ENCODE results near the gene ZNF232.
A peak's percentile ranks its signal among the peaks of the same experiment; 100 is the strongest.
"Not testable (repeated sequence)": the region's sequence is repeated elsewhere in the genome, so short reads cannot be mapped to it uniquely, and the experiment has no call there.

Gene ZNF232

DNA sequence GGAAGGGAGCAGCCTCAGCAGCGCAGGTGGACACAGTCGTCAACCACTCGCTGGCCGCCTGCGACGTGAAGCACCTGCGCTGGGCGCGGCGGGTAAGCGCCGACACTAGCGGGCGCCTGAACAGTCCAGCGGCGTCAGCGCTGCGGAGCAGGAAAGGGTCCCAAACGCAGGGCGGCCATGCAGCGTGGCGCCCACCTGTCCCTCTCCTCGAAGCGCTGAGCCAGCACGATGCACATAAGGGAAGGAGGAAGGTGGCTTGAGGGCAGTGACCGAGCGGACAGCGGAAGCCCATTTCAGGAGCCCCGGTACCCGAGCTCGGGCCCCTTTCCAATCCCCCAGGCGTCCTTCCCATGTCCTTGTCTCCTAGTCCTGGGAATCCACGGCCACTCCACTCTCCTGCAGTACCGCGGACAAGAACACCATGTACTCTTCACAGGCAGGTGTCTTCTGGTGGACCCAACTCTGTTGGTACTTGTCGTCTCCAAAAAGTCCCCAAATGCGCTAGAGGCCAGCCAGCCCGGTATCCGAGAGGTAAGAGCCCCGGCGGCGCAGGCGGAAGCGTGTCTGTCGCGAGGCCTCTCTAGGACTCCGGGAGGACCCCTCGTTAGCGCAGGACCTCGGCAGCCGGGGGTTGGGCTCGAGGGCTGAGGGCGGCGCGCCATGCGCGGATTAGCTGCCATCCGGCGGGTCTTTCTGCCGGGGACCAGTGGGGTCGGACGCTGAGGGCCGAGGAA is 14.4 kb downstream of the ZNF232 start:
- DNase-seq (ENCODE audit: low read depth, low spot score), result peak; percentile 83

DNA sequence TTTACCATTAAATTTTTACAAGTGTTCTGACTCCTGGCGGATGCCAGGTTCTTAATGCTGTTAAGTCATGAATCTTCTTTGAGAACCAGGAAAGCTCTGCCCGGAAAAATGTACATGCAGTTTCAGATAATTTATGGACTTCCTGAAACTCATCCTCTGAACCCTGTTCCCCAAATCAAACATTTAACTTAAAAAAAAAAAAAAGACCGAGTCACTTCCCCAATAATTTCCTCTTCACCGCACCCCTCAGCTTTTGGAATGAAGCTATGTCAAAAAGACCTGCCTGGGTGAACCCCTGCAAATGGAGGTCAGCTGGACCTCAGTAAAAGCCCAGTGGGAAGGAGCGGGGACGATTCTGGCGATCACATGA is 15.0 kb downstream of the ZNF232 start:
- no peak for DNase-seq (ENCODE audit: low read depth, low spot score)

DNA sequence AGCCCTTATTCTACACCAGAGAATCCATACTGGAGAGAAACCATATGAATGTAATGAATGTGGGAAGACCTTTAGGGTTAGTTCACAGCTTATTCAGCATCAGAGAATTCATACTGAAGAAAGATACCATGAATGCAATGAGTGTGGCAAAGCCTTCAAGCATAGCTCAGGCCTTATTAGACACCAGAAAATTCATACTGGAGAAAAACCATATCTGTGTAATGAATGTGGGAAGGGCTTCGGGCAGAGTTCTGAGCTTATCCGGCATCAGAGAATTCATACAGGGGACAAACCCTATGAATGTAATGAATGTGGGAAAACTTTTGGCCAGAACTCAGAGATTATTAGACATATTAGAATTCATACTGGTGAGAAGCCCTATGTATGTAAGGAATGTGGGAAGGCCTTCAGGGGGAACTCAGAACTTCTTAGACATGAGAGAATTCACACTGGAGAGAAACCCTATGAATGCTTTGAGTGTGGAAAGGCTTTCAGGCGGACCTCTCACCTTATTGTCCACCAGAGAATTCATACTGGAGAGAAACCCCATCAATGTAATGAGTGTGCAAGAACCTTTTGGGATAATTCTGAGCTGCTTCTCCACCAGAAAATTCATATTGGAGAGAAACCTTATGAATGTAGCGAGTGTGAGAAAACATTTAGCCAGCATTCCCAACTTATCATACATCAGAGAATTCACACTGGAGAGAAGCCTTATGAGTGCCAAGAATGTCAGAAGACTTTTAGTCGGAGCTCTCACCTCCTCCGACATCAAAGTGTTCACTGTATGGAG is 19.3 kb downstream of the ZNF232 start:
- DNase-seq (ENCODE audit: low read depth, low spot score), result no peak

DNA sequence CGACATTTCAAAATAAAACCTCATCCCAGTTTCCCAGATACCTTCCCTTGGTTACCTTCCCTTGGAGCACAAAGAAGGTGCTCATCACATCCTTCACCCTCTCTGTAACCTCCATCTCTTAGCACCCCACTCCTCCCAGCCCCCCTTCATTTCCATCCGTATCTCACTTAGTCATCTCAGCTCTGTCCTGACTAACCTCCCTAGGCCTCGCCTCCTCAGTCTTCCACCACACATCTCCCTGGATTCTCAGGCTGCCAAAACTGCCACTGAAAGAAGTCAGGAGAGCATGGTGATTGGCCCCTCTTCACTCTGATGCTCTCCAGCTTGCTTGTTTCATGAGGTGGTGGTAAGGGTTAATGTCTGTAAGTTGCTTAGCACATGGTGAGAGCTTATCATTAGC is 31.1 kb downstream of the ZNF232 start:
- no peak for DNase-seq (ENCODE audit: low read depth, low spot score)

DNA sequence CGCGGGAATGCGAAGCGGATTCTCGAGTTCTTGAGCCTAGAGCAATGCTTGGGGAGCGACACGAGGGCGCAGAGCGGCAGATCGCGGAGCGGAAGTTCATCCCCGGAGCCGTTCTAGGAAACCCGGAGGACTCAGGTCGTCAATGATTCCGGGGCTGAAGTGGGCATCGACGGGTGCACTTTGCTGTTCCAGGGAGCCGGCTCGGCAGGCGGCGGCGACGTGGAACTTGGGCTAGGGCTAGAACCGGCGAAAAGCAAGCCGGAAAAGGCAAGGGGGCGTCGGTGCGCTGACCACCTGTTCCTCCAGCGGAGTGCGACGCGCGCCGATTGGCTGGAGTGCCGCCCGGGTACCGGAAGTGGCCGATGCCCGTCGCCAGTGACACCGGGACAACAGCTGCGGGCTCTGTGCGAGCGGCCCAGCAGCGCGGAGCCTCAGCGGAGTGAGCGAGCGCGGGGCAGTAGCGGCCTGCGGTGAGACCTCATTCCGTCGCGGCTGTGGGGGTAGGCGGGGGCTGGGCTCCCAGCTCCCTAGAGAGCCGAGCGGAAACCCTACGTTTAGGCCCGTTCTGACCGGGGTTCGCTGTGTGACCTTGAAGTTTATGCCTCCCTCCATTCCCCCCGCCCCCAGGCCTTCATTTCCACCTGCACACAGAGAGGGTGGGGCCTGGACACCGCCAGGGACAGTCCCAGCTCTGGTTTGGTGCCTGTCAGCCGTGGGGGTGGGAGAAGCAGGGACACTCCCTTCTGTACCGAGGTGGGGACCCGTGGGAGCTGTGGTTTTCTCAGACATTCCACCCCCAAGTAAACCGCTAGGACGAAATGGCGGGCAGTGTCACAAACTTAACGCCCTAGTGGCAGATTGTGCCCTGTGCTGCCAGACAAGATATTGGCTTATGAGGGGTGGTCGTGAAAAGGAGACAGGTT is 33.3 kb downstream of the ZNF232 start, which contains the start of gene ZFP3:
ZFP3 (plus strand) TSS at position 362 of the 923 bp plus-strand sequence. CDS start 13,038 bp downstream, outside the sequence.
- DNase-seq (ENCODE audit: low read depth, low spot score), result peak; percentile 6

DNA sequence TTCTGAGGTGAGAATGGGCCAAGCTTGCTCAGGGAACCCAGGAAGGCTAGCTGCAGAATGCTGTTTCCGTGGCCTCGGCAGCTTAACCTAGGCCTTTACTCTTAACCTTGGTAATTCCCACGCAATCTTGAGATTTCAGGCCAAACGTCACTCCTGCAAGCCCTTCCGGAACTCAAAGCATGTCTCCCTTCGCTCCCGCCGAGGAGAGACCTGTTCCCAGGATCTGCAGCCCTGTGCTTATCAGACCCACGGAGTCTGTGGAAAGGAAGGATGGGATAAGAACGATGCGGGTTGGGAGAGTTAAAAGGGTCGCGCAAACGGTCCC is 33.9 kb downstream of the ZNF232 start:
- DNase-seq (ENCODE audit: low read depth, low spot score), result no peak

DNA sequence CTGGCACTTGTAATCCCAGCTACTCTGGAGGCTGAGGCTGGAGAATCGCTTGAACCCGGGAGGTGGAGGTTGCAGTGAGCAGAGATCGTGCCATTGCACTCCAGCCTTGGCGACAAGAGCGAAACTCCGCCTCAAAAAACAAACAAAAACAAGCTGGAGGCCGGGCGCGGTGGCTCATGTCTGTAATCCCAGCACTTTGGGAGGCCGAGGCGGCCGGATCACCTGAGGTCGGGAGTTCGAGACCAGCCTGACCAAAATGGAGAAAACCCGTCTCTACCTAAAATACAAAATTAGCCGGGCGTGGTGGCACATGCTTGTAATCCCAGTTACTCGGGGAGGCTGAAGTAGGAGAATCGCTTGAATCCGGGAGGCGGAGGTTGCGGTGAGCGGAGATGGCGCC is 34.4 kb downstream of the ZNF232 start:
- not testable (repeated sequence) for DNase-seq (ENCODE audit: low read depth, low spot score)

DNA sequence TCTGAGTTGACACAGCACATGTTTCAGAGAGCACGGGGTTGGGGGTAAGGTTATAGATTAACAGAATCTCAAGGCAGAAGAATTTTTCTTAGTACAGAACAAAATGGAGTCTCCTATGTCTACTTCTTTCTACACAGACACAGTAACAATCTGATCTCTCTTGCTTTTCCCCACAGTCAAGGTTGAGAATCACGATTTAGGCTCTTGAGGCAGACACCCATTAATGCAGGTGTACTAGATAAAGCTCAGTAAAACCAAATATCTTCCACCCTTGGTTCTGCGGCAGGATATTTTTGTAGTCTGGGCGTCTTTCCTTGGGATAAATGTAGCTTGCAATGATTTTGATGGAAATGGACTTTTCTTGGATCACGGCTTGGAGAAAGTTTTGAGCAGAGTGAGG is 36.2 kb downstream of the ZNF232 start:
- peak; percentile 26 for DNase-seq (ENCODE audit: low read depth, low spot score)

DNA sequence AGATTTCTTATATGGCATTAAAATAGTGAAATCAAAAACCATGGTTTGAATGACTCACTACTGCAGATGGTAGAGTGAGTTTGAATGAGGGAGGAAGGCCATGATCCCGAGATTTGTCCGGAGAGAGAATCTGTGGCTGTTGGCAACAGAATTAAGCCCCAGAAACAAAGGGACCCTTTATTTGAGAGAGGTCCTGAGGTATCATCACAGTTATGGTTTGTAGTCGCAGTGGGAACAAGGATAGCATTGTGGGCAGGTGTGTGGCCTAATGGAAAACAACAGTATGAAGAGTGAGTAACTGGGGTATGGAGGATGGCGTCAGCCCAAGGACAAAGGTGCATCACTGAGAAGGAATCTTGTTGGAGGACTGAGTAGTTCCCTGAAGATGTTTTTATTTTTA is 42.0 kb downstream of the ZNF232 start:
- no peak for DNase-seq (ENCODE audit: low read depth, low spot score)

DNA sequence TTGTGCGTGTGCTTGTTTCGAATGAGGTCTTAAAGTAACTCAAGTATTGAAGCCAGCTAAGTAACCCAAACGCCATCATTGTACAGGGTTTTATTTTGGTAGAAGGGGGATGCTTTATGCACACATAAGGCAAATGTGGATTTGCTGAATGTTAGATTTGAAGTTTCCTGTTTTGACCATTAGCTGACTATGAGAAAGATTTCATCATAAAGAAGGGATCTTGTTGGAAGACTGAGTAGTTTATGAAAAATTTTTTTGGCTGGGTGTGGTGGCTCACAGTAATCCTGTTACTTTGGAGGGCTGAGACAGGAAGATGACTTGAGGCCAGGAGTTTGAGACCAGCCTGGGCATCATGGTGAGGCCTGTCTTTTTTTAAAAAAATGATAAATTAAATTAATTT is 43.4 kb downstream of the ZNF232 start:
- no peak for DNase-seq (ENCODE audit: low read depth, low spot score)

DNA sequence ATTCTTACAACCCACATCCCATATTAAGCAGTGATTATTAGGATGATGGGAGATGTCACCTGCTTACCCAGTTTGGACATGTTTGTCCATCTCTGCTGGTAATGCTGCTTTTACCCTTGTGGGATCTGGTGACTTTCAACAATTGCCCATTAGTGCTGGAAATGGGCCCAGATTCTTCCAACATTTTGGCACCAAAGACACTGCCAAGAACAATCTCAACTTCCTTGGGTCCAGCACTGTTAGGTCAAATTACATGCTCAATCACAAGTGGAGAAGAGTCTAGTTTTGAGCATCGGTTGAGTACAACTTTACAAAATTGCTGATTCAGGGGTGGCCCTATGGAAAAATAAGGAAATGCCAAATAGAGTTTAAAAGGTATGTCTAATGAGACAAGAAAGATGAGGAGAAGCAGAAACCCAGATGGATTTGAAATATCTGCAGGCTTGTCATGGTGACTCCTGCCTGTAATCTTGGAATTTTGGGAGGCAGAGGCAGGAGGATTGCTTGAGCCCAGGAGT is 46.4 kb downstream of the ZNF232 start:
- no peak for DNase-seq (ENCODE audit: low read depth, low spot score)

Measured in ELF-1 (cell line).